ENCODE measurements around the gene TSEN54.

TSEN54 gene

GRCh38 chr17:75488693-75489510, 27.4 kb upstream of the TSEN54 start:
- DNase-seq = no peak

GRCh38 chr17:75489511-75489955, 26.8 kb upstream of the TSEN54 start:
- DNase-seq = no peak

GRCh38 chr17:75490173-75490743, 26.1 kb upstream of the TSEN54 start:
- DNase-seq = no peak

GRCh38 chr17:75490953-75491649, 25.2 kb upstream of the TSEN54 start:
- DNase-seq = no peak

GRCh38 chr17:75491680-75492079, 24.6 kb upstream of the TSEN54 start:
- DNase-seq = no peak

- no peak for DNase-seq
These were observed 23.7 kb upstream of the TSEN54 start for GRCh38 chr17:75492555-75493168.

DNA sequence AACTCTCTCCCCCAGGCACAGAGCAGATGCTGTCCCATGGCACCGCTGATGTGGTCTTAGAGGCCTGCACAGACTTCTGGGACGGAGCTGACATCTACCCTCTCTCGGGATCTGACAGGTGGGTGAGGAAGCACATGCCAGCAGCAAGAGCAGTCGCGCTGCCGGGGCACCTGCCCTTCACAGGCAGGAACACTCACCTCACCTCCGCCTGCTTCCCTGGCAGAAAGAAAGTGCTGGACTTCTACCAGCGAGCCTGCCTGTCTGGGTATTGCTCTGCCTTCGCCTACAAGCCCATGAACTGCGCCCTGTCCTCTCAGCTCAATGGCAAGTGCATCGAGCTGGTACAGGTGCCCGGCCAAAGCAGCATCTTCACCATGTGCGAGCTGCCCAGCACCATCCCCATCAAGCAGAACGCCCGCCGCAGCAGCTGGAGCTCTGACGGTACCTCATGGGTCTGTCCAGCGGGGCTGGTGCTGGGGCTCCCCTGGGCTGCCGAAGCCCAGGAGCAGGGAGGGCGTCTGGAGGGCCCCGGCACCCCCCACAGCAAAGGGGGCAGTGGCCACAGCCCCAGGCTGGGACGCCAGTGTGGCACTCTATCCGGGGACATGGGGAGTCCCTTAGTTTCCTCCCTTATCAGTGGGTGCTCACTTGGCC, 22.7 kb upstream of the TSEN54 start:
- no peak for DNase-seq

GRCh38 chr17:75494326-75494877, 21.9 kb upstream of the TSEN54 start:
- DNase-seq = no peak

GRCh38 chr17:75496005-75496404, 20.3 kb upstream of the TSEN54 start:
- no peak for DNase-seq

GRCh38 chr17:75498039-75498725, 18.1 kb upstream of the TSEN54 start:
- no peak for DNase-seq

DNA sequence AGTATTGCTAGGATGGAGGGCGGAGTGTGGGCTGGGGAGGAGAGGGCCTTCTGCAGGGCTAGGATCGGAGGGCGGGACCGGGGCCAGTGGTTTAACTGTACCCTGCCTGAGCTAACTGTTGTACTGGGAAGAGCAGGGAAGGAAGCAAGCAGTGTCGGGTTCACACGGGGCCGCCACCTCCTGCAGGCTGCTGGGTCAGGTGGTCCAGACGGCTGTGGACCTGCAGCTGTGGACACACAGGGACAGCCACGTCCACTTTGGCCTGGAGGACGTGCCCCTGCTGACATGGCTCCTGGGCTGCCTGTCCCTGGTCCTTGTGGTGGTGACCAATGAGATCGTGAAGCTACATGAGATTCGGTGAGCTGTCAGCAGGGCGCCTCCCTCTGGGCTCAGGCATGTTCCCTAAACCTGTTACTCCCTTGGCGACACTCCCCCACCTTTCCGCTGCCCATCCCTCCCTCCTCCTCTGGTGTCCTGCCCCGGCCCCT, 17.6 kb upstream of the TSEN54 start:
- no peak for DNase-seq

DNA sequence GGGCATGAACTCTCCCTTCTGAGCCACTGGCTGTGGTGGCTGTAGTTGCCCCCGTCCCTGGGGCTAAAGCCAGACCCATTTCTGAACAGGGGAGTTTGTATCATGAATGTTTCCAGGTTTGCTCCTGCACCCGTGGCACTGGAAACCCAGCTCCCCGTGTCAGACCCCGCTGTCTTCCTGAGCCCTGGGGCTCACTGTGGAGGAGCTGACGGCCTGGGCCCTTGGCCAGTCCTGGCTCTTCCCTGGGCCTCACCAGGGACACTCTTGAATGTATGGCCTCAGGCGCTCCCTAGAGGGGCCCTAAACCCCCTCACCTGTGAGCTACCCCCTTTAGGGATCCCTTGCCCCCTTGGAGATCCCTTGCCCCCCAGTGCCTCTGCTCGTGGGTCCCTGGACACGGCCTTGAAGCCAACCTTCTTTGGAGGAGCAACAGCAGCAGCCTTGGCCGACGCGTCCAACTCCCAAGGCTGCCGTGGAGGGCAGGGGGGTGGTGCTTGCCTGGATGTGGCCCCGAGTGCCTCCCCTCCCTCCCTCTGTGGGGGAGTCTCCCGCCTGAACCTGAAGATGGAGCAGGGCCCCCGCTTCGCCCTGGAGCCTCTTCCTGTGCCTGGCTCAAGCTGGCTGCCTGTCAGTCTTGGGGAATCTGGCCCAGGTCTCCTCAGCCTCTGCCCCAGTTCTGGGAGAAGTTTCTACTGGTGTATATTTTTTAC, 16.9 kb upstream of the TSEN54 start:
- DNase-seq = no peak

DNA sequence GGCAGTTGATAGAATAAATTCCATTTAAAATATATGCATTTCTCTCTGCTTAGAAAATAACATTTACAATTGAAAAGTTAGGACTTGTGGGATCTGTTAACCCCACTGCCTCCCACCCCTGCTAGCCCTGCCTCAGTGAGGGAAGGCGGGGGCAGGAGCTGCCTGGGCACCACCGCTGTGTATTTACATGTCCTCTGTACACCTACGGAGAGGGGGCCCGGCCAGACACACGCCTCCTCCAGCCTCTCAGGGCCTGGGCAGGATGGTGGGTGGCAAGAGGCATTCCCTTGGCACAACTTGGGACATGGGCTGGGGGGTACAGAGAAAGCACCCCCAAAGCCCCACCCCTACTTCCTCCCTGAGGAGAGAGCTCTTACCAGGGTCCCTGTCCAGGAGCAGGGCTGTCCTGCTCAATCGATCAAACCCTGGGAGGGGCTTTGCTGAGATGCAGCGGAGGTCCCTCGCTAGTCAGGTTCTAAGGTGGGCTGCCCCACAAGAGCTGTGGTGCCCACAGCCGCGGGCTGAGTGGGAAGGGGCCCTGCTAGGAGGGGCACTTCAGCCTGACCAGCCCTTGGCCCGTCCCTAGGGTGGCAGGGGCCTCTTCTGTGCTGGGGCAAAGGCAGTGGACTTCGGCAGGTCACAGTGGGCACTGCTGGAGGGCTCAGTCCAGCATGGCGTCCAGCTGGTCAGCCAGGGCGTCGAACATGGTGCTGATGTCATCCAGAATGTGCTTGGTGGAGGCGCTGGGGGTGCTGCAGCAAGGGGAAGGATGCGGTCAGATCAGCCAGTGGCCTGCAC, 15.7 kb upstream of the TSEN54 start:
- DNase-seq = no peak

GRCh38 chr17:75501378-75502071, 14.8 kb upstream of the TSEN54 start:
- no peak for DNase-seq

DNA sequence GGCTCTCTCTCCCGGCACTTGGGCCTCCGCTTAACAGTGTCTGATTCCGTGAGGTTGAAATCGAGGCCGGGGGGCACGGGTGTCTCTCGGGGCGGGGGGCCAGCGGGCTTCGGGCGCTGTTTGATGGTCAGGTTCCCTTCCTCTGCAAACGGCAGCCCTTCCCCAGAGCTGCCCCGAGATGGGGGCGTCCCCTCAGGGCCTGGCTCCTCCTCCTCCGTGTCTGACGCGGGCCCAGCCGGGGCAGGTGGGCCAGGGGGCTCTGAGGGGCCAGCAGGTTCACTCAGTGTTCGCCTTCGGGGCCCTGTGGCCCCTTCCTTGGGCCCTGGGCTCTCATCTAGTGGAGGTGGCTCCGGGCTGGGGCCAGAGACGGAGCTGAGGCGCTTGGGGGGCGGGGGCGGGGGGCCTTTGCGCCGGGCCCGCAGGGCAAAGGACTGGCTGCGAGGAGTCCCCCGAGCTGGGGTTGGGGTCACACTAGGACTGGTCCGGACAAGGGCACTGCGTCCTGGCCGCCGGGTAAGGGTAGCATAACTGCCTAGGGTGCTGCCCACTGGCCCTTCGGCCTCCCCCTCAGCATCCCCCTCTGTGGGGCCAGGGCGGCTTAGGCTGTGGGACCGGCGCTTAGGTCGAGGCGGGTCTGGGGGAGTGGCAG, 14.1 kb upstream of the TSEN54 start:
- no peak for DNase-seq

DNA sequence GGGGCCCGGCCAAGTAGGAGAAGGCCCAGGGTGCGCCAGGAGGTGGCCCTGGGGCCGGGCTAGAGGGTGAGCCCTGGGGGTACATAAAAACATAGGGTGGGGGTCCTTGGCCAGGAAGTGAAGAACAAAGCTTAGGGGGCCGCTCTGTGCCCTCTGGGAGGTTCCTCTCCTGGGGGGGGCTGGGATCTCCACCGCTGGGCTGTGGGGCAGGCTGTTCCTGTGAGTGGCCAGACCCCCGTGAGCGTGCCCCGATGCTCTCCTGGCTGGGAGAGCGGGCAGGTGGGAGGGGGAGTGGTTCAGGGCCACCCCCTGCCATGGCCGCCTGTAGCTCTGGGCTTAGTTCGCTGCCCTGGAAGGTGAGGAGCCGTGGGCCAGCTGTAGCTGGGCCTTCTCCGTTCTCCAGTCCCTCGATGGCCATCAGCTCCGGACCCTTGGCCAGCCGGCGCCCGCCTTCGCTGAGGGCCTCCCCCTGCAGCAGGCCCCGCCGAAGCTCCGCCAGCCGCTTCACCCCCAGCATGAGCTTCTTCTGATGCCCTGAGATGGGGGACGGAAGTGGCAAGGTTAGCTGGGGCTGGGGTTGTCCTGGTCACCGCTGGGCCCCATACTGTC, 13.5 kb upstream of the TSEN54 start:
- DNase-seq = no peak

DNA sequence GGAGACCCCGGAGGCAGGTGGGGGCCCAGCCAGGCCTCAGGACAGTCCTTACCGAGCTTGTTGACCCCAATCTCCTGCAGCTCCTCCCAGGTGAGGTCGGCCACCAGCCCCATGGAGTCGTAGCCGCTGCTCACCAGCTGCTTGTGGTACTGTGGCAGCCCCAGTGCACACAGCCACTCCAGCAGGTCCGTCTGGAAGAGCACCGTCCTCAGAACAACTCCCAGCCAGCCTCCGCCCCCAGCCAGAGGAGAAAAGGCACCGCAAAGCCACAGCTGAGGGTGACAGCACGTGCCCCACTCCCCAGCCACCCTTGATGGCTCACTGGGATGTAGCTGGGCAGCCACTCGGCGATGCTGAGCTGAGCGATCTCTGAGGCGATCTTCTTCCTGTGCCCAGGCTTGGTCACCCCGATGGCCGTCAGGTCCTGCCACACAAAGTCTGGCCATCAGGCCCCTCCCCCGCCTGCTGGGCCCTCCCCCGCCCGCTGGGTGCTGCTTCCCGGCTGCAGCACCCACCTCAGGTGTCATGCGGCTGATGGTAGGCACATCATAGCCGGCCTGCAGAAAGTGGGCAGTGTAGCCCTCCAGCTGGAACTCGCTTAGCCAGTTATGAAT, 12.9 kb upstream of the TSEN54 start:
- no peak for DNase-seq

DNA sequence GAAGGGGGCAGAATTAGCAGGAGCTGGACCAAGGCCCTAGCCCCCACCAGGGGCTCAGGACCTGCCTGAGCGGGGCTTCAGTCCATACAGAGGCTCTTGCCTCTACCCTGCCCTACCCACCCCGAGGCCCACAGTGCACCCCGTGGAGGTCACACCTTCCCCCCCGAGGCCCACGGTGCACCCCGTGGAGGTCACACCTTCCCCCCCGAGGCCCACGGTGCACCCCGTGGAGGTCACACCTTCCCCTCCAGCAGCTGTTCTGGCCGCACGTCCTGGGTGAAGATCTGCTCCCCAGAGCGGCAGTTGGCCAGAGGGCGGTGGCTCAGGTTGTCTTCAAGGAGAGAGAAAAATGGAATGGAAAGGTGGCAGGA, 12.4 kb upstream of the TSEN54 start:
- no peak for DNase-seq
